DND-41 (cell line): Measurements from ENCODE around the gene MYBPHL.

Source experiments
- ATAC-seq: fragments of 200-7000 bp; cut with Tn5 transposase; 3 replicates; pipeline ENCODE4 v1.9.1; 2021; ENCODE audit warnings: low read depth; ENCODE audit not compliant: insufficient read depth
- DNase-seq: peaks from one replicate; pipeline ENCODE4 v3.0.0-alpha.2; 2020
- H2AFZ ChIP-seq: 2 replicates; pipeline ENCODE4 v1.6.0; 2012; ENCODE audit warnings: low read depth, low read length
- H3K27ac ChIP-seq: 2 replicates; pipeline ENCODE4 v1.5.1; 2012; ENCODE audit warnings: low read length, inconsistent platforms
- H3K27me3 ChIP-seq: fragments of 200-600 bp; sonication (generic); 2 replicates; pipeline ENCODE4 v1.6.0; 2012; ENCODE audit warnings: low read length, mild to moderate bottlenecking, inconsistent platforms; ENCODE audit not compliant: insufficient read depth, poor library complexity
- H3K36me3 ChIP-seq: 2 replicates; pipeline ENCODE4 v1.5.1; 2012; ENCODE audit warnings: low read length, inconsistent platforms; ENCODE audit not compliant: insufficient read depth
- H3K4me1 ChIP-seq: 2 replicates; pipeline ENCODE4 v1.5.1; 2012; ENCODE audit warnings: mild to moderate bottlenecking, low read length; ENCODE audit not compliant: insufficient read depth
- H3K4me2 ChIP-seq: 2 replicates; pipeline ENCODE4 v1.6.0; 2012; ENCODE audit warnings: mild to moderate bottlenecking, moderate library complexity, low read length, inconsistent platforms; ENCODE audit not compliant: insufficient read depth
- H3K4me3 ChIP-seq, 2 experiments: fragments of 200-600 bp in 1 of 2; shearing (Covaris generic) in 1 of 2; 2 replicates each; pipeline ENCODE4 v1.5.1; 2012 to 2016; ENCODE audit warnings: inconsistent platforms in 2 of 2, low read length in 2 of 2, mild to moderate bottlenecking in 2 of 2, low read depth in 1 of 2, moderate library complexity in 1 of 2
- H3K79me2 ChIP-seq: 2 replicates; pipeline ENCODE4 v1.6.0; 2012; ENCODE audit warnings: low read length, inconsistent platforms; ENCODE audit not compliant: insufficient read depth
- H3K9ac ChIP-seq: 2 replicates; pipeline ENCODE4 v1.6.0; 2012; ENCODE audit warnings: low read depth, mild to moderate bottlenecking, inconsistent platforms, low read length, moderate library complexity
- H3K9me3 ChIP-seq: 2 replicates; pipeline ENCODE4 v1.5.1; 2012; ENCODE audit warnings: low read length, moderate library complexity, mild to moderate bottlenecking, inconsistent platforms; ENCODE audit not compliant: insufficient read depth, severe bottlenecking
- H4K20me1 ChIP-seq: 2 replicates; pipeline ENCODE4 v1.6.0; 2012; ENCODE audit warnings: low read length; ENCODE audit not compliant: insufficient read depth
- EZH2 ChIP-seq: IDR thresholded peaks from 3 replicates; pipeline ENCODE4 v1.6.1; 2012; ENCODE audit warnings: borderline replicate concordance, low read depth, mild to moderate bottlenecking, moderate library complexity, low read length, inconsistent platforms; ENCODE audit not compliant: severe bottlenecking
- TF ChIP-seq, protein P1 (sequence below): IDR thresholded peaks from 2 replicates; pipeline ENCODE4 v1.5.1; 2012; ENCODE audit warnings: borderline replicate concordance, low read length, moderate library complexity, mild to moderate bottlenecking; ENCODE audit not compliant: poor library complexity, severe bottlenecking; ENCODE audit errors: extremely low read depth

Gene MYBPHL

DNA sequence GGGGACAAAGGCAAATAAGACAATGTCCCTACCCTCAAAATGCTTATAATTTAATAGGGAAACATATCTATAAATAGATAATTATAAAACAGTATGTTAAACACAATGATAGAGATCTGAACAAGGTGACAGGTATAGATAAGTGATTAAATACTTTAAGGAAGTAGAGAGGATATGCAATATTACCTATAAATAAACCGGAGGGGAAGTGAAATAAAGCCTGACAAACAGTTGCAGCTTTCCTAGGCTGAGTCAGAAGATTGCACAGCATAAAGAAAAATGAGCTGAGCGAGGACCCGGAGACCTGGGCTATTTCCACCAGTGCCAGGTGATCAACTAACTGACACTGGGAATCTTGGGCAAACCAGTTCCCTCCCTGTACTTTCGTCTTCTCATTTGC, 12.3 kb downstream of the MYBPHL start:
- H3K4me2 ChIP-seq: no peak overlapping the region
- H3K9me3 ChIP-seq: no peaks in the 10 kb centered on the region
- H4K20me1 ChIP-seq: no peaks in the 10 kb centered on the region
- no peak for TF ChIP-seq EZH2
- TF ChIP-seq, protein P1, sequence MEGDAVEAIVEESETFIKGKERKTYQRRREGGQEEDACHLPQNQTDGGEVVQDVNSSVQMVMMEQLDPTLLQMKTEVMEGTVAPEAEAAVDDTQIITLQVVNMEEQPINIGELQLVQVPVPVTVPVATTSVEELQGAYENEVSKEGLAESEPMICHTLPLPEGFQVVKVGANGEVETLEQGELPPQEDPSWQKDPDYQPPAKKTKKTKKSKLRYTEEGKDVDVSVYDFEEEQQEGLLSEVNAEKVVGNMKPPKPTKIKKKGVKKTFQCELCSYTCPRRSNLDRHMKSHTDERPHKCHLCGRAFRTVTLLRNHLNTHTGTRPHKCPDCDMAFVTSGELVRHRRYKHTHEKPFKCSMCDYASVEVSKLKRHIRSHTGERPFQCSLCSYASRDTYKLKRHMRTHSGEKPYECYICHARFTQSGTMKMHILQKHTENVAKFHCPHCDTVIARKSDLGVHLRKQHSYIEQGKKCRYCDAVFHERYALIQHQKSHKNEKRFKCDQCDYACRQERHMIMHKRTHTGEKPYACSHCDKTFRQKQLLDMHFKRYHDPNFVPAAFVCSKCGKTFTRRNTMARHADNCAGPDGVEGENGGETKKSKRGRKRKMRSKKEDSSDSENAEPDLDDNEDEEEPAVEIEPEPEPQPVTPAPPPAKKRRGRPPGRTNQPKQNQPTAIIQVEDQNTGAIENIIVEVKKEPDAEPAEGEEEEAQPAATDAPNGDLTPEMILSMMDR: no peak
- DNase-seq: no peak
- no peaks in the 10 kb centered on the region for H3K36me3 ChIP-seq
- H3K4me1 ChIP-seq: no peaks in the 10 kb centered on the region
- ATAC-seq: no peak
- no peak overlapping the region for H2AFZ ChIP-seq
- no peaks in the 10 kb centered on the region for H3K79me2 ChIP-seq
- H3K27me3 ChIP-seq: no peaks in the 10 kb centered on the region
- H3K9ac ChIP-seq: no peak overlapping the region
- H3K27ac ChIP-seq: no peak overlapping the region
- no peak overlapping the region for H3K4me3 ChIP-seq

DNA sequence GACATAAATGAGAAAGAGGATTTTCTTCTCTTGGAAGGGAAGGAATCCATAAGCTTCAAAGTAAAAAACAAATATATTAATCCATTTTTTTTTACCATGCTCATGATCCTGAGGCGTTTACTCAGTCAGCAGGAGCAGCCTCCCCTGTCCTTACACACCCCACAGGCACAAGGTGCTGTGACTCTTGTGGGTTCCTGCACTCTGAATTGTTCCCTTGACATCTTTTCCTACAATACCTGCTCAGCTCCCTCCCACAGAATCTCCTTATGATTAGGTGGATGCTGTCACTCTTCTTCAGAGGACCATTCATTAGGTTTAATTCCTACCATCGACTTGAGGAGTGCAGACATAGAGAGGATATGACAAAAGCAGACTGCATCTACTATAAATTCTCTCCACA, 13.8 kb downstream of the MYBPHL start:
- no peaks in the 10 kb centered on the region for H4K20me1 ChIP-seq
- no peak overlapping the region for H3K9ac ChIP-seq
- no peak overlapping the region for H3K4me3 ChIP-seq
- H3K9me3 ChIP-seq: no peaks in the 10 kb centered on the region
- H2AFZ ChIP-seq: no peak overlapping the region
- DNase-seq: no peak
- no peak for ATAC-seq
- no peaks in the 10 kb centered on the region for H3K79me2 ChIP-seq
- TF ChIP-seq EZH2: no peak
- TF ChIP-seq, protein P1: no peak
- H3K36me3 ChIP-seq: no peaks in the 10 kb centered on the region
- H3K27me3 ChIP-seq: no peaks in the 10 kb centered on the region
- no peak overlapping the region for H3K4me2 ChIP-seq
- no peaks in the 10 kb centered on the region for H3K4me1 ChIP-seq
- H3K27ac ChIP-seq: no peak overlapping the region

DNA sequence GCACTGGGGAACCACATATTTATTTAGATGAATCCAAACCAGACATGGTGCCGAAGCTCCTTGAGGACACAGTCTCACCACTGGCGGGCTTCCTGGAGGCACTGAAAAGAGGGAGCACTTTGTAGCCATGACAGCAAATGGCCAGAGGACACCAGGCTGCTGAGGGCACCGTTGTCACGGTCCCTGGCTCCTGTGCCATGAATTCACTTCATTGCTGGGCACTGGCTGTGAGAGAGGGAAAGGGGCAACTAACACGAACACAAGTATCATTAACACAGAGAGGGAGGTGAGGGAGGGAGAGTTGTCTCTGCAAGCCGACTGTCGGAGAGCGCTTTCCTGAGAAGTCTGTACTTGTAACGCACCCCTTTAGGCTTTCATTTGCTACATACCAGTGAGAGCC, 14.4 kb downstream of the MYBPHL start:
- Histone ChIP-seq H3K9ac (no peak overlapping the region), H3K9me3 (no peaks in the 10 kb centered on the region), H3K4me3 (no peak overlapping the region), H3K4me2 (no peak overlapping the region), H3K79me2 (no peaks in the 10 kb centered on the region), H4K20me1 (no peaks in the 10 kb centered on the region), H3K27ac (no peak overlapping the region), H3K27me3 (no peaks in the 10 kb centered on the region), H3K4me1 (no peaks in the 10 kb centered on the region), H2AFZ (no peak overlapping the region), H3K36me3 (no peaks in the 10 kb centered on the region)
- ATAC-seq: no peak
- DNase-seq: no peak
- no peak for TF ChIP-seq EZH2
- TF ChIP-seq, protein P1: no peak

DNA sequence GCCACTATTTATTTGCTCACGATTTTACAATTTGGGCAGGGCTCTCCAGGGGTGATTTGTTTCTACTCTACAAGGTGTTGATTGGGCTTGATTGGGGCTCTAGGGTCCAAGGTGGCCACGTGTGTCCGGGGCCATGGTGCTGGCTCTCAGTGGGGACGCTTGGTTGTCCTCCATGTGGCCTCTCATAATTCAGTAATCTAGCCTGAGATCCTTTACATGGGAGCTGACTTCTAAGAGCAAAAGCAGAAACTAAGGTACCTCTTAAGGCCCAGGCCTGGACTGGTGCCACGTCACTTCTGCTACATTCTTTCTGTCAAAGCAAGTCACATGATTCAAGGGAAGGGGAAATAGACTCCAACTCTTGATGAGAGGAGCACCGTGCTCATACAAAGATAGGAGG, 15.8 kb downstream of the MYBPHL start:
- H3K36me3 ChIP-seq: no peaks in the 10 kb centered on the region
- H3K4me3 ChIP-seq: no peak overlapping the region
- H3K79me2 ChIP-seq: no peaks in the 10 kb centered on the region
- H3K27ac ChIP-seq: no peak overlapping the region
- no peak for ATAC-seq
- no peak for TF ChIP-seq EZH2
- TF ChIP-seq, protein P1: no peak
- H3K9me3 ChIP-seq: no peaks in the 10 kb centered on the region
- no peak for DNase-seq
- H3K4me2 ChIP-seq: no peak overlapping the region
- no peaks in the 10 kb centered on the region for H4K20me1 ChIP-seq
- no peak overlapping the region; the same call in 1 of the 2 replicates for H2AFZ ChIP-seq
- H3K27me3 ChIP-seq: no peaks in the 10 kb centered on the region
- no peaks in the 10 kb centered on the region for H3K4me1 ChIP-seq
- no peak overlapping the region for H3K9ac ChIP-seq
